ENCODE measurements around the gene RNF128.
A peak's percentile ranks its signal among the peaks of the same experiment; 100 is the strongest.
"Not testable (repeated sequence)": the region's sequence is repeated elsewhere in the genome, so short reads cannot be mapped to it uniquely, and the experiment has no call there.

RNF128 gene

GRCh38 chrX:106748377-106748776, 21.9 kb downstream of the RNF128 start:
- DNase-seq (ENCODE audit: low spot score): no peak

- no peak for DNase-seq (ENCODE audit: low spot score)
Observed at GRCh38 chrX:106751407-106751806, 24.9 kb downstream of the RNF128 start.

GRCh38 chrX:106752101-106752678, 25.7 kb downstream of the RNF128 start:
- no peak for DNase-seq (ENCODE audit: low spot score)

GRCh38 chrX:106769288-106769687, 42.8 kb downstream of the RNF128 start:
- not testable (repeated sequence) for DNase-seq (ENCODE audit: low spot score)

GRCh38 chrX:106774981-106775380, 48.5 kb downstream of the RNF128 start:
- no peak for DNase-seq (ENCODE audit: low spot score)

- DNase-seq (ENCODE audit: low spot score): no peak
Observed at GRCh38 chrX:106780264-106780663, 53.8 kb downstream of the RNF128 start.

GRCh38 chrX:106780664-106781377, 54.3 kb downstream of the RNF128 start:
- DNase-seq (ENCODE audit: low spot score): no peak

GRCh38 chrX:106783716-106784115, 57.2 kb downstream of the RNF128 start:
- DNase-seq (ENCODE audit: low spot score): no peak

- peak; percentile 10 for DNase-seq (ENCODE audit: low spot score)
Observed at GRCh38 chrX:106791495-106791894, 65.0 kb downstream of the RNF128 start.

- DNase-seq (ENCODE audit: low spot score): no peak
Observed at GRCh38 chrX:106802063-106802387, 75.5 kb downstream of the RNF128 start.

GRCh38 chrX:106802388-106803275, 76.1 kb downstream of the RNF128 start, which contains the start of gene TBC1D8B:
TBC1D8B (plus strand) TSS chrX:106802673; CDS start chrX:106802854, 181 bp downstream.
- DNase-seq (ENCODE audit: low spot score): peak; percentile 21

- no peak for DNase-seq (ENCODE audit: low spot score)
Observed at GRCh38 chrX:106811131-106811910, 84.8 kb downstream of the RNF128 start.

GRCh38 chrX:106812930-106813329, 86.4 kb downstream of the RNF128 start:
- DNase-seq (ENCODE audit: low spot score): not testable (repeated sequence)

GRCh38 chrX:106814093-106814492, 87.6 kb downstream of the RNF128 start:
- DNase-seq (ENCODE audit: low spot score): not testable (repeated sequence)

Data from activated CD4-positive, alpha-beta T cell treated with anti-CD3 and anti-CD28 coated beads, Interleukin-2, Interleukin-4, amounts not matched to agents 100 ng/mL and 50 ng/mL, durations not matched to agents 16 hours and 8 hours (primary cell).